GM21360 (cell line): Measurements from ENCODE around the gene DGKQ.

Source experiments
- ATAC-seq: cut with Tn5 transposase; IDR thresholded peaks from one replicate; pipeline ENCODE4 v1.9.1; 2021; ENCODE audit warnings: mild to moderate bottlenecking, moderate library complexity; ENCODE audit not compliant: unreplicated experiment

Gene DGKQ

GRCh38 chr4:963276-964225 is 9.8 kb downstream of the DGKQ start:
- no peak for ATAC-seq

- ATAC-seq, result no peak
Observed at GRCh38 chr4:962231-963208, 10.8 kb downstream of the DGKQ start.

- ATAC-seq, result no peak
Observed at GRCh38 chr4:961351-962230, 11.8 kb downstream of the DGKQ start.

GRCh38 chr4:960636-961350 is 12.6 kb downstream of the DGKQ start:
- ATAC-seq, result no peak

- no peak for ATAC-seq
Observed at GRCh38 chr4:960140-960635, 13.2 kb downstream of the DGKQ start.

GRCh38 chr4:959338-960139 is 13.8 kb downstream of the DGKQ start:
- ATAC-seq, result no peak

GRCh38 chr4:958696-959337 is 14.6 kb downstream of the DGKQ start:
- ATAC-seq, result no peak

- ATAC-seq, result no peak
Observed at GRCh38 chr4:958314-958665, 15.1 kb downstream of the DGKQ start.

- ATAC-seq, result no peak
Observed at GRCh38 chr4:957581-958313, 15.6 kb downstream of the DGKQ start.

GRCh38 chr4:957231-957580 is 16.2 kb downstream of the DGKQ start:
- no peak for ATAC-seq

GRCh38 chr4:956531-957230 is 16.7 kb downstream of the DGKQ start:
- ATAC-seq, result no peak

- no peak for ATAC-seq
Observed at GRCh38 chr4:955931-956381, 17.4 kb downstream of the DGKQ start.

- ATAC-seq, result no peak
Observed at GRCh38 chr4:955161-955921, 18.0 kb downstream of the DGKQ start.

- ATAC-seq, result no peak
Observed at GRCh38 chr4:954211-955020, 19.0 kb downstream of the DGKQ start.

- ATAC-seq, result no peak
Observed at GRCh38 chr4:953574-953915, 19.8 kb downstream of the DGKQ start.
